Activated naive CD4-positive, alpha-beta T cell treated with anti-CD3 and anti-CD28 coated beads, Interleukin-2, amount 10 ng/mL, durations not matched to agents 7 days and 5 days (primary cell): ENCODE data around the gene STXBP1.

ENCODE experiments used
- CTCF ChIA-PET: fragments of 350-600 bp; sonication (Branson Sonifier 250); formaldehyde crosslinking; loops from one replicate; lab custom pipeline; 2021; ENCODE audit warnings: antibody characterized with exemption; lab: Charles Lee
- DNase-seq: peaks from one replicate; pipeline ENCODE4 v3.0.0-alpha.2; 2020
- H3K27ac Mint-ChIP-seq: one replicate; pipeline ENCODE4 v1.8.0; 2021; ENCODE audit warnings: mild to moderate bottlenecking, moderate library complexity, mixed read lengths
- H3K27me3 Mint-ChIP-seq: one replicate; pipeline ENCODE4 v1.8.0; 2021; ENCODE audit warnings: mild to moderate bottlenecking, mixed read lengths
- H3K36me3 Mint-ChIP-seq: one replicate; pipeline ENCODE4 v1.8.0; 2021; ENCODE audit warnings: mixed read lengths
- H3K4me1 Mint-ChIP-seq: one replicate; pipeline ENCODE4 v1.8.0; 2021; ENCODE audit warnings: mixed read lengths
- H3K4me3 Mint-ChIP-seq: one replicate; pipeline ENCODE4 v1.8.0; 2021; ENCODE audit warnings: mild to moderate bottlenecking, moderate library complexity, mixed read lengths
- H3K9me3 Mint-ChIP-seq: one replicate; pipeline ENCODE4 v1.8.0; 2021; ENCODE audit warnings: mixed read lengths

The STXBP1 gene

DNA sequence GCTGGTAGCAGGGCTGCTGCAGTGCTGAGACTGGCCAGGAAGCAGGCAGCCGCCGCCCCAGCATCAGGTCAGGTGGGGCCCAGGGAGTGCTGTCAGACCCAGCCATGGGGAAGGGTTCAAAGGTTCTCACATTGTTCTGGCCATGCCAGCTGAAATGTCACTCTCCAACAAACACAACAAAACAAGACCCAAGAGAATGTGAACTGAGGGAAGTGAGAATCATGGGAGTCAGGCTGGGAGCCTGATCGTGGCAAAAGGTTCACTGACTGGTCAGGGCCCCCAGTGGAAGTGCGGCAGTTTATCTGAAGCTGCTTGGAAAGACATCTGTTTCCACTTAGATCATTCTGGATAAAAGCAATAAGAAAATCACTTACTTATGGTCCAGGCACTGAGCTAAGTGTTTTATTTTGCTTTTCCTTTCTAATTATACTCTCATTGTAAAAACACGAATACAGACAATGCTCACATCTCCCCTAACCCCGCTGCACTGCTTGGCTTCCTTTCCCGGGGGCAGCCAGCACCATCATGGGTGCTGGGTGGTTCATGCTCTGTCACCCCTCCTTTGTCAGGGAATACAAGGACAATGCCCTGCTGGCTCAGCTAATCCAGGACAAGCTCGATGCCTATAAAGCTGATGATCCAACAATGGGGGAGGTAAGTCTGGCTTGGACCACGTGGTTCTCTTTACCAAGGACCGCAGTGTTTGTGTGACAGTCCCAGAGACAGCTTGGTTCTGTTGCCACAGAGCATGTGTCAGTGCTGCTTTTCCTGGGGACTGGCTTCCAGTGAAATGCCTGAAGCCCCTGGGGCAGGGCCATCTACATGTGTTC is 52.8 kb downstream of the STXBP1 start:
- Mint-ChIP-seq H3K27me3 (peaks cover 3% of the 10 kb centered on the region), H3K36me3 (peaks cover 7% of the 10 kb centered on the region), H3K4me3 (no peak overlapping the region), H3K9me3 (no peaks in the 10 kb centered on the region), H3K27ac (no peak overlapping the region), H3K4me1 (no peaks in the 10 kb centered on the region)
- CTCF ChIA-PET, result no interaction called here
- DNase-seq, result no peak

DNA sequence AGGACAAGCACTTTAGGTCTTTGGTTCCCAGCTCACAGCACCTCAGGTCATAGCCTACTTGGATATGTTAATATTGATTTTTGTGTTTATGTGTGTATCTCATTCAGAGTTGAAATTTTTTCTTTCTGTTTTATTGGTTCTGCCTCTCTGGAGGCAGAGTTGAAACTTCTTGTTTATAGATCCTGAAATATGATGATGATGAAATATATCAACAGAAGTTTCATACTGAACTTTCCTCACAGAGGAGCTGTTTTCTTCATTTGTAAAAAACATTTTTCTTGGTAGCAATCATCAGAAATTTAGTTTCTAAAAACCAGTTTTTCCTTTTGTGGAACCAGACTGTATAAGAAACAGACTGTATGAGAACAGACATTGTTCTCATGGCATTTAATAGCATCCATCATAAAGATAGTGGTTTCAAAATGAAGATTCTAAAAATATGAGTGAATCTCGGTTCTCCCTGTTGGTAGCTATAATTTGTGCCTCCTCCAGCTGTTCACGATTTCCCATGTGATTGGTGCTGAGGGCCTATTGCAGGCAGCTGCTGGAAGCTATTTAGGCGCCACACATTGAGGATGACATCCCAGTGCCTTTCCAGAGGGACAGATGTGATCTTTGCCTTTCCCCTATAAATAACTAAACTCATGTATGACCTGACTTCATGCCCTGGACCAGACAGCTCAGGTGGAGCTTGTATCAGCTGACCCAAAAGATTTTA is 55.2 kb downstream of the STXBP1 start:
- Mint-ChIP-seq H3K4me3 (no peak overlapping the region), H3K27me3 (peaks cover 3% of the 10 kb centered on the region), H3K36me3 (peaks cover 8% of the 10 kb centered on the region), H3K27ac (no peak overlapping the region), H3K9me3 (no peaks in the 10 kb centered on the region), H3K4me1 (no peaks in the 10 kb centered on the region)
- no peak for DNase-seq
- CTCF ChIA-PET, result no interaction called here

DNA sequence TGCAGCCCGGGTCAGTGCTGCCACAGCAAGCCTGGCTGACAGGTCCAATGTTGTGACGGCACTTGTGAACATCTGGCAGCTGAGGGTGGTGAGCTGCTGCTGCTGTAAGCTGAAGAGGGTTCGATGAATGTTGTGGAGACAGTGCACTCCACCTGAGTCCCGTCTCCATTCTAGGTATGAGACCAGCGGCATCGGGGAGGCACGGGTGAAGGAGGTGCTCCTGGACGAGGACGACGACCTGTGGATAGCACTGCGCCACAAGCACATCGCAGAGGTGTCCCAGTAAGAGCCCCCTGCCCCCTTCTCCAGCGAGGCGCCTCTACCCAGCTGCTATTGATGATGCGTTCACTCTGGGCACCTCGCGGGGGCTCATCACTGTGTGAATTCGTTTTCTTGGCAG is 55.8 kb downstream of the STXBP1 start:
- Mint-ChIP-seq H3K4me1 (no peaks in the 10 kb centered on the region), H3K9me3 (no peaks in the 10 kb centered on the region), H3K27ac (no peak overlapping the region), H3K27me3 (peaks cover 3% of the 10 kb centered on the region), H3K36me3 (peaks cover 8% of the 10 kb centered on the region), H3K4me3 (no peak overlapping the region)
- no peak for DNase-seq
- CTCF ChIA-PET, result interaction anchor here (0.6 to 1.2 kb wide), 2 partner anchors 60 to 179 kb away, joined by 3 read pairs; no protein-coding TSS in a partner anchor

DNA sequence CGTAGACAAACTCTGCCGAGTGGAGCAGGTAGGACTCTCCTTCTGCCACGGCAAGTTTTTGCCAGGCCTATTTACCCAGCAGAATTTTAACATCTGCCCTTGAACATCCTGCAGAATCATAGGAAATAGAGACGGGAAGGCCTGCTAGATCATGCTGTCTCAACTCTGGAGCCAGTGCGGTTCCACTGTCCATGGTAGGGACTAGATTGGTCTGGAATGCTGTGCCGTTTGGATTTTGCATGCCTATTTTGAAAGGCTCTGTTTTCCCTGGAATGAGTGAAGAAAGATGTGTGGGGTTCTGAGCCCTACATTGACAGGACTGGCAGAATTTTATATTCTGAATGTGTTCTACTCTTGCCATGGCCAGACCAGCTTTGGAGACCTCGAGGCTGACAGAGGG is 61.2 kb downstream of the STXBP1 start:
- H3K27me3 Mint-ChIP-seq, result no peaks in the 10 kb centered on the region
- H3K4me3 Mint-ChIP-seq, result no peak overlapping the region
- no peaks in the 10 kb centered on the region for H3K9me3 Mint-ChIP-seq
- peaks cover 4% of the 10 kb centered on the region for H3K36me3 Mint-ChIP-seq
- no peak for DNase-seq
- CTCF ChIA-PET, result no interaction called here
- no peak overlapping the region for H3K27ac Mint-ChIP-seq
- no peaks in the 10 kb centered on the region for H3K4me1 Mint-ChIP-seq

DNA sequence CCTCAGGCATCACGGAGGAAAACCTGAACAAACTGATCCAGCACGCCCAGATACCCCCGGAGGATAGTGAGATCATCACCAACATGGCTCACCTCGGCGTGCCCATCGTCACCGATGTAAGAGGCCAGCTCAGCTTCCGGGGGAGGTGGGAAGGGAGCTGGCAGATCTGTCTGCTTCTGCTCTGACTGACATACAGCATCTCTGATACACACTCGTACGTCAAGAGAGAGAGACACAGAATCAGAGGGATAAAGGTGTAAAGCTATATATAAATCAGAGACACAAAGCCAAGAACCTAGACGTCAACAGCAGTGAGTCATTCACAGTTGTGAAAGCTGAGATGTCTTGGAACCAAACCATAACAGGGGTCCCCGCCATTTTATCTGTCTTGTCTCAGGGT is 64.6 kb downstream of the STXBP1 start:
- H3K36me3 Mint-ChIP-seq, result peaks cover 5% of the 10 kb centered on the region
- H3K4me3 Mint-ChIP-seq, result no peak overlapping the region
- DNase-seq, result no peak
- CTCF ChIA-PET, result no interaction called here
- no peaks in the 10 kb centered on the region for H3K27me3 Mint-ChIP-seq
- no peaks in the 10 kb centered on the region for H3K9me3 Mint-ChIP-seq
- no peak overlapping the region for H3K27ac Mint-ChIP-seq
- H3K4me1 Mint-ChIP-seq, result no peaks in the 10 kb centered on the region

DNA sequence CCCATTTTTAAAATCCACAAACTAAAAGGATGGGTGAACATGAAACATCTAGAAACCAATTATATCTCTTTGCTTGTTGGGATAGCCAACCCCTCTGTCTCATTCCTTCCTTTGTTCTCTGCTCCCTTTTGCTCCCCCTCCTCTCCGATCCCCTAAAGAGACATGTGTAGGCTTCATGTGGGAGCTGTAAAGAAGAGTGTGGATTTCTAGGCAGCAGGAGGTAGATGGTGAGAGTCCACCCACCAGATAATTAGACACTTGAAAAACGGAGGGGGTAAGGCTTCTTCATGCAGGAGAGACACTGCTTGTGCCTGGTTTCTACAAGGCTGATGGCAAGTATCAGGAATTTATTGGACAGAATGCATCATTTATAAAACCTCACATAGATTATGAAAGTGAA is 67.4 kb downstream of the STXBP1 start:
- no peaks in the 10 kb centered on the region for H3K4me1 Mint-ChIP-seq
- no peak overlapping the region for H3K4me3 Mint-ChIP-seq
- no peaks in the 10 kb centered on the region for H3K27me3 Mint-ChIP-seq
- H3K27ac Mint-ChIP-seq, result no peak overlapping the region
- H3K9me3 Mint-ChIP-seq, result no peaks in the 10 kb centered on the region
- DNase-seq, result no peak
- CTCF ChIA-PET, result no interaction called here
- H3K36me3 Mint-ChIP-seq, result peaks cover 4% of the 10 kb centered on the region

DNA sequence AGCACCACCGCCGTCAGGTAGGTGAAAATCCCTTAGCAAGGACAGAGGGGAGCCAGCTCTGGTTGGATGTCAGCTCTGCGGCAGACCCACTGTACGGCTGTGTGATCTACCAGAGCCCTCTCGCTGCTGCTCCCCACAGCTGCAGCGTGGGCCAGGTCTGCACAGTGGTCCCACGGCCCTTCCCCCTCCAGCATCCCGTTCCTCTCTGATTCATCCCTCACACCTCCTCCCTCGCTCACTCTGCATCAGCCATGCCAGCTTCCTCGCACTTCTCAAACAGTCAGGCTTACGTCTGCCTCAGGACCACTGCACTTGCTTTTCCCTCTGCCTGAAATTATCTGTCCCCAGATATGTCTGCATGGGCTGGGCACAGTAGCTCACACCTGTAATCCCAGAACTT is 68.1 kb downstream of the STXBP1 start:
- no peaks in the 10 kb centered on the region for H3K9me3 Mint-ChIP-seq
- DNase-seq, result no peak
- CTCF ChIA-PET, result no interaction called here
- peaks cover 4% of the 10 kb centered on the region for H3K36me3 Mint-ChIP-seq
- no peak overlapping the region for H3K4me3 Mint-ChIP-seq
- H3K27me3 Mint-ChIP-seq, result no peaks in the 10 kb centered on the region
- no peak overlapping the region for H3K27ac Mint-ChIP-seq
- H3K4me1 Mint-ChIP-seq, result no peaks in the 10 kb centered on the region

DNA sequence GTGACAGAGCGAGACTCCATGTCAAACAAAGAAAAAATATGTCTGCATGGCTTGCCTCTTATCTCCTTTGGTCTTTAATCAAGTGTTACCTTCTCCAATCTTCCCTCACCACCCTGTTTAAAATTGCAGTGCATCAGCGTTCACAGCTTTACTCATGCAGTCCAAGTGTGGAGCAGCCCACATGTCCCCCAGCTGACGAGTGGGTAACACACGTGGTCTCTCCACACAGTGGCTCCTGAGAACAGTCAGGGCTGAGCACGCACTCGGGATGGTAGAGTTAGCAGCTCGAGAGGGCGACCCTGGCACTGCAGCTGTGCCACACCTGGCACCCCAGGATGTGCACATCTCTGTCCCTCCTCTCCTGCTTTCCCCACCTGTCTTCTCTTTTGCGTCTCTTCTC is 68.8 kb downstream of the STXBP1 start:
- H3K4me1 Mint-ChIP-seq, result no peaks in the 10 kb centered on the region
- H3K27me3 Mint-ChIP-seq, result no peaks in the 10 kb centered on the region
- no peak for DNase-seq
- no peak overlapping the region for H3K27ac Mint-ChIP-seq
- H3K9me3 Mint-ChIP-seq, result no peaks in the 10 kb centered on the region
- peaks cover 4% of the 10 kb centered on the region for H3K36me3 Mint-ChIP-seq
- no peak overlapping the region for H3K4me3 Mint-ChIP-seq
- CTCF ChIA-PET, result no interaction called here

DNA sequence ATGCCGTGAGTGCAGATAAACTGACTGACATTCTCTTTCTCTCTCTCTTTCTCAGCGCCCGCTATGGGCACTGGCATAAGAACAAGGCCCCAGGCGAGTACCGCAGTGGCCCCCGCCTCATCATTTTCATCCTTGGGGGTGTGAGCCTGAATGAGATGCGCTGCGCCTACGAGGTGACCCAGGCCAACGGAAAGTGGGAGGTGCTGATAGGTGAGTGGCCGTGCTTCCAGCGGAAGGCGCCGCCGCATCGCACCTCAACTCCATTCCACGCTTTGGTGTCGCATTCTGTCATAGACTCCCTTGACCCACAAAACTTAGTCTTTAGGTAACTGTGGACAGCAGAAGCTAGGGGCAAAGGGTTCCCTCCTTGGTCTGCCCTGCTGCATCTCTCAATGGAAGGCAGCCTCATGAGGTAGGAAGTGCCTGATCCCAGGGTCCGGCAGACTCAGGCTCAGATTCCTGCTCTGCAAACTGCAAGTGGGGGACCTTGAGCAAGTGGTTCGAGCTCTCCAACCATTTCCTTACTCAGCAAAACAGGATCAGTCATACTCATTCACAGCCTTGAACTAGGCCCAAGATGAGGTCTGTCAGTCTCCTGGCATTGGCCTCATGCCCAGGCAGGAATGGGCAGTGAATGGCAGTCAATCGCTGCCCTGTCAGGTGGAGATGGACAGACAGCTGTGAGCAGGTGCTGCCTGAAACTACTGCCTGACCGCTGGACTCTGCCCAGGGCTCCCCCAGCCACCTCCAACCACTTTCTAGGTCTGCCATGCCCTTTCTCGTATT is 70.5 kb downstream of the STXBP1 start:
- Mint-ChIP-seq H3K9me3 (no peaks in the 10 kb centered on the region), H3K4me1 (no peaks in the 10 kb centered on the region), H3K27me3 (no peaks in the 10 kb centered on the region), H3K27ac (no peak overlapping the region), H3K4me3 (no peak overlapping the region), H3K36me3 (peaks cover 4% of the 10 kb centered on the region)
- CTCF ChIA-PET, result no interaction called here
- DNase-seq, result no peak

DNA sequence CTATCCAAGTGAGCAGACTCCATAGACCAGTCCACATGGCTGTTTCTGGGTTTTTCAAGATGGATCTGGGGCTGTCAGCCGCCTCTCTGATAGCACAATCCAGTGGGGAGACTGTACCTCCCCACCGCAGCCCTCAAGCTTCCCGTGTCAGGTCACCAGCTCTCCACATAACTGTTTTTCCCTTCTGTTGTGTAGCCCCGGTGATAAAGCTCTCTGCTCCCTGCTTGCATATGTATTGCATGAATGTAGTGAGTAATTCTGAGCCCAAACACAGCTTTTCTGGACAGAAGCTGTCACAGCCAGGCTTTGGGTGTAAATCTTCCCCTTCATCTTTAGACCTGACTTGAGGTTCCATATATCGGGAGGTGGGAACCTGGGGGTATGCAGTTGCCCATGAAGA is 71.6 kb downstream of the STXBP1 start:
- Mint-ChIP-seq H3K27me3 (no peaks in the 10 kb centered on the region), H3K9me3 (no peaks in the 10 kb centered on the region), H3K4me1 (no peaks in the 10 kb centered on the region), H3K27ac (no peak overlapping the region), H3K36me3 (peaks cover 4% of the 10 kb centered on the region), H3K4me3 (no peak overlapping the region)
- no peak for DNase-seq
- CTCF ChIA-PET, result interaction anchor here (0.7 kb wide), 2 partner anchors 26 to 94 kb away, joined by 3 read pairs; no protein-coding TSS in a partner anchor

DNA sequence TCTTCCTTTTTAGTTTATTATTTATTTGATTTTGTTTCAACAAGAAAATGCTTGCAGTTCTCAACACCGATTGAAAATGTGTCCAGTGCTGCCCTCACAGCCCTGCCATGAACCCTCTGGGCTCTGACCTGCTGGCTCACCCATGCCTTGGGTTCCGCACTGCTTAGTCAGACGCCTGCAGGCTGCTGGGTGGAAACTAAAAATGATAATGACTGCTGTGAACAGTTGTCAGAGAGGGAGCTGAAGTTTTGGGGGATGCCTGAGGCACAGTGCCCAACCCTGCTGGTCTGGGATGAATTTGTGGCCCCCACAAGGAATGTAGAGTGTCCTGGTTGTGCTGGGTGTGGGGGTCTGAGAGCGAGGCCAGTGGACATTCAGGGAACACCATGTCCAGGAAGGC is 72.5 kb downstream of the STXBP1 start:
- H3K4me1 Mint-ChIP-seq, result no peaks in the 10 kb centered on the region
- CTCF ChIA-PET, result interaction anchor here (0.6 kb wide), 1 partner anchor 433 kb away, joined by 4 read pairs; no protein-coding TSS in a partner anchor
- no peak for DNase-seq
- no peaks in the 10 kb centered on the region for H3K27me3 Mint-ChIP-seq
- H3K4me3 Mint-ChIP-seq, result no peak overlapping the region
- peaks cover 4% of the 10 kb centered on the region for H3K36me3 Mint-ChIP-seq
- H3K27ac Mint-ChIP-seq, result no peak overlapping the region
- H3K9me3 Mint-ChIP-seq, result no peaks in the 10 kb centered on the region

DNA sequence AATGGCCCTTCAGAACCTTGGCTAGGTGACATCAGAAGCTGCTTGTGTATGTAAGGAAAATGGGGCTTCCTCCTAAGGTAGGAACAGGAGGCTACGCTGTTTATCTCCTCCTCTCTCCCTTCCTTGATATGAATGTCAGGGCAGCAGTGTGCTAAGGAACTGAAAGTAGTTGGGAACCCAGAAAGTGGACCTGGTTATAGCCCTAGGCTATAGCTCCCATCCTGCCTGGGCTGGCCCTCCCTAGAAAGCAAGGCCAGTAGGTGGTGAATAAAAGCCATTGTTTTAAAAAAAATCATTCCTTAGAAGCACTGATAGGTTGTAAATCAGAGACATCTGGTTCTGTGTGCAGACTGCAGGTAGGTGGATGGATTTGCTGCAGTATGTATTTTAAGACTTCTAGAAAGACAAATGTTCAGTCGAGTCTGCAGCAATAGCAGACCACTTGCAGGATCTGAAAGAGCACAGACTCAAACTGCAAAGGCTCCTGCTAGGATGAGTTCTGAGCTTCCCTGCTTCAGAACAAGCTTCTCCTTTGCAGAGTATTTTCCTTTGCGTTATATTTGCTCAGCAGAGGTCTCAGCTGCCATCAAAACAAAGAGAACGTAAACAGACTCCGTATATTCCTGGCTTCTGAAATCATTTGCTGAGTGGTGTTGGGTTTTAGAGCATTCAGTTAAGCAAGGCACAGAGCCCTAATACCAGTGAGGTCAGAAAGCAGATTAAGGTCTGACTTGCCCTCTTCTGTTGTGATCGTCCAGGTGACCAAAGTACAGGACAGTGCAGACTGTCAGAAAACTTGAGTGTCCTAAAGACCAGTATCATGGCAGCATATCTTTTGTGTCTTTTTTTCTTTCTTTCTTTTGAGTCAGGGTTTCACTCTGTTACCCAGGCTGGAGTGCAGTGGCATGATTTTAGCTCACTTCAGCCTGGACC is 74.7 kb downstream of the STXBP1 start:
- no peak for DNase-seq
- no peaks in the 10 kb centered on the region for H3K4me1 Mint-ChIP-seq
- no peak overlapping the region for H3K27ac Mint-ChIP-seq
- no peaks in the 10 kb centered on the region for H3K27me3 Mint-ChIP-seq
- H3K36me3 Mint-ChIP-seq, result no peaks in the 10 kb centered on the region
- no peak overlapping the region for H3K4me3 Mint-ChIP-seq
- H3K9me3 Mint-ChIP-seq, result no peaks in the 10 kb centered on the region
- CTCF ChIA-PET, result no interaction called here

DNA sequence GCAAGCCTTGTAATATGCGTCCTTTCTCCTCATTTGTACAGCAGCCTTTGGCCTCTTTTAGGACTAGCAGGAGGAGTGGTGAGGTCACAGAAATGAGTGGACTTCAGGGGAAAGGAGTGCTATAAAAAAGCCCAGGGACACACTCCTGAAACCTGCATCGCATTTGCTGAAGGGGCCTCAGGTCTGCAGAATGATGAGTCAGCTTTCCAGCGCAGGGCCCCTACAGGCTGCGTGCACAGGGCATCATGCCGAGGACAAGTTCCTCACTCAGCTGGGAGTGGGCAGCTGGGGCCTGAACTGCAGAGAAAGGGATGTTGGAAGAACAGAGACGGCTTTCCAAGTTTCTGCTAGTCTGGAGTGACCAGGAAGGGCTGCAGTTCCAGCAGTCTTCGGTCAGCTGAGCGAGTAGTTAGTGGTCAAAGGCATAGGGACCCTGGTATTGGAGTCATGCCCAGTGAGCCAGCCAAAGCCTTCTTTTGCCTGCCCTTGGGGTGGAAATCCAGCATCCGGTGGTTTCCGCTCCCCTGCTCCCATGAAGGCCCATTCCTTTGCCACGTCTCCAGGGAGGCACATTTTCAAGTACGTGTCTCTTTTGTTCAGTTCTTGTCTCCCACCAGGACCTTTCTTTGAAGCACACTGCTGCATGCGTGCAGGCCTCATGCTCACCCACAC is 77.4 kb downstream of the STXBP1 start:
- CTCF ChIA-PET, result no interaction called here
- H3K4me3 Mint-ChIP-seq, result no peak overlapping the region
- no peak for DNase-seq
- no peaks in the 10 kb centered on the region for H3K36me3 Mint-ChIP-seq
- no peak overlapping the region for H3K27ac Mint-ChIP-seq
- no peaks in the 10 kb centered on the region for H3K9me3 Mint-ChIP-seq
- H3K4me1 Mint-ChIP-seq, result no peaks in the 10 kb centered on the region
- H3K27me3 Mint-ChIP-seq, result no peaks in the 10 kb centered on the region
